Dermis microvascular lymphatic vessel endothelial cell (primary cell): ENCODE data around the gene CLDN2. TPM values are rescaled to one million over a fixed set of nuclear protein-coding genes. Genes with fewer than 3 reads are reported as not detected.
"Not testable (repeated sequence)": the region's sequence is repeated elsewhere in the genome, so short reads cannot be mapped to it uniquely, and the experiment has no call there.

Source experiments
- DNase-seq, 2 donors: peaks; one replicate each; pipeline versions ENCODE4 v3.0.0 to v3.0.0-alpha.2; 2010; ENCODE audit warnings: low read depth in 2 of 2
- total RNA-seq: library from RNA; depleted of rRNA; stranded (reverse); fragments of >200 nt; gene quantifications from 2 replicates; pipeline ENCODE4 v1.2.1, GENCODE V29; 2014

The CLDN2 gene
- not detected in 2 replicates for total RNA-seq

- DNase-seq: no peak
Observed at GRCh38 chrX:106919932-106920452, at the start of gene CLDN2. CLDN2 (plus strand) TSS chrX:106920402; CDS start chrX:106928229, 7,827 bp downstream.

GRCh38 chrX:106872796-106873195, 47.4 kb upstream of the CLDN2 start:
- not testable (repeated sequence) for DNase-seq

- DNase-seq: peak; percentile 17 to 24
Observed at GRCh38 chrX:106874075-106874474, 46.1 kb upstream of the CLDN2 start.

GRCh38 chrX:106875151-106875550, 45.1 kb upstream of the CLDN2 start:
- no peak for DNase-seq

GRCh38 chrX:106889468-106889867, 30.7 kb upstream of the CLDN2 start:
- DNase-seq: no peak

GRCh38 chrX:106891762-106892460, 28.3 kb upstream of the CLDN2 start:
- no peak for DNase-seq

- peak; percentile 36 to 70 for DNase-seq
Observed at GRCh38 chrX:106894392-106894909, 25.8 kb upstream of the CLDN2 start.

- peak; percentile 24 to 75 for DNase-seq
Observed at GRCh38 chrX:106894978-106895452, 25.2 kb upstream of the CLDN2 start.

- DNase-seq: no peak
Observed at GRCh38 chrX:106897259-106897658, 22.9 kb upstream of the CLDN2 start.

GRCh38 chrX:106898462-106898861, 21.7 kb upstream of the CLDN2 start:
- DNase-seq: peak; percentile 11 to 46

- no peak for DNase-seq
Observed at GRCh38 chrX:106899276-106899675, 20.9 kb upstream of the CLDN2 start.

- no peak for DNase-seq
Observed at GRCh38 chrX:106899841-106900240, 20.4 kb upstream of the CLDN2 start.

GRCh38 chrX:106901341-106901740, 18.9 kb upstream of the CLDN2 start:
- DNase-seq: no peak

GRCh38 chrX:106901781-106902219, 18.4 kb upstream of the CLDN2 start:
- no peak for DNase-seq

GRCh38 chrX:106902684-106903083, 17.5 kb upstream of the CLDN2 start:
- no peak for DNase-seq

- DNase-seq: no peak
Observed at GRCh38 chrX:106903291-106903824, 16.8 kb upstream of the CLDN2 start, which contains the start of gene RIPPLY1. RIPPLY1 (minus strand) TSS chrX:106903341; CDS start chrX:106903287, 54 bp downstream.

GRCh38 chrX:106903856-106904528, 16.2 kb upstream of the CLDN2 start:
- no peak for DNase-seq

- no peak for DNase-seq
Observed at GRCh38 chrX:106905064-106905708, 15.0 kb upstream of the CLDN2 start.

- DNase-seq: peak in 1 of 2 donors; percentile 2
Observed at GRCh38 chrX:106906361-106906760, 13.8 kb upstream of the CLDN2 start.

GRCh38 chrX:106912864-106913263, 7.3 kb upstream of the CLDN2 start:
- DNase-seq: no peak

GRCh38 chrX:106917830-106918500, 2.2 kb upstream of the CLDN2 start:
- peak in 1 of 2 donors; percentile 74 for DNase-seq
